Neuronal stem cell (in vitro differentiated cells): ENCODE results near the gene AIFM3.
"Not testable (repeated sequence)": the region's sequence is repeated elsewhere in the genome, so short reads cannot be mapped to it uniquely, and the experiment has no call there.

ENCODE experiments used
- DNase-seq: peaks from one replicate; pipeline ENCODE4 v3.0.0-alpha.2; 2013; ENCODE audit warnings: low spot score
- H2AFZ ChIP-seq: one replicate; pipeline ENCODE4 v1.6.1; 2013; ENCODE audit warnings: mild to moderate bottlenecking, low read length, inconsistent platforms
- H2AK5ac ChIP-seq: 2 replicates; pipeline ENCODE4 v1.6.1; 2013; ENCODE audit warnings: low read depth, mild to moderate bottlenecking, inconsistent platforms, low read length, moderate library complexity, mixed read lengths
- H2BK120ac ChIP-seq: 2 replicates; pipeline ENCODE4 v1.6.1; 2013; ENCODE audit warnings: low read depth, mild to moderate bottlenecking, inconsistent platforms, low read length, moderate library complexity, mixed read lengths
- H2BK12ac ChIP-seq: one replicate; pipeline ENCODE4 v1.6.1; 2013; ENCODE audit warnings: low read length, inconsistent platforms
- H2BK15ac ChIP-seq: 2 replicates; pipeline ENCODE4 v1.6.1; 2013; ENCODE audit warnings: mild to moderate bottlenecking, low read length, inconsistent platforms, mixed read lengths
- H2BK5ac ChIP-seq: one replicate; pipeline ENCODE4 v1.6.1; 2013; ENCODE audit warnings: inconsistent platforms, mild to moderate bottlenecking, low read length, moderate library complexity
- H3K14ac ChIP-seq: one replicate; pipeline ENCODE4 v1.6.1; 2013; ENCODE audit warnings: low read length, inconsistent platforms
- H3K18ac ChIP-seq: 2 replicates; pipeline ENCODE4 v1.6.1; 2013; ENCODE audit warnings: low read length, inconsistent platforms
- H3K23ac ChIP-seq: 2 replicates; pipeline ENCODE4 v1.6.1; 2013; ENCODE audit warnings: low read depth, mild to moderate bottlenecking, mixed read lengths, low read length, inconsistent platforms; ENCODE audit not compliant: poor library complexity
- H3K27ac ChIP-seq: replicated peaks from 3 replicates; pipeline ENCODE4 v1.5.1; 2013; ENCODE audit warnings: low read length, inconsistent platforms
- H3K27me3 ChIP-seq, 3 experiments: 2 replicates each; pipeline ENCODE4 v1.6.1; 2013; ENCODE audit warnings: low read length in 3 of 3, mild to moderate bottlenecking in 2 of 3, inconsistent platforms in 1 of 3, low read depth in 1 of 3, mixed read lengths in 1 of 3, moderate library complexity in 1 of 3; ENCODE audit not compliant: control insufficient read depth in 3 of 3, insufficient read depth in 3 of 3
- H3K36me3 ChIP-seq, 2 donors: replicated peaks in 1 of 2; 2 replicates each; pipeline ENCODE4 v1.6.1; 2013; ENCODE audit warnings: low read length in 2 of 2; ENCODE audit not compliant: control insufficient read depth in 2 of 2, insufficient read depth in 2 of 2
- H3K4ac ChIP-seq: 2 replicates; pipeline ENCODE4 v1.6.1; 2013; ENCODE audit warnings: inconsistent platforms, mild to moderate bottlenecking, low read length, moderate library complexity
- H3K4me1 ChIP-seq, 2 donors: 1 replicate in 1 of 2; 2 replicates in 1 of 2; pipeline ENCODE4 v1.6.1; 2013; ENCODE audit warnings: low read length in 2 of 2, low read depth in 1 of 2; ENCODE audit not compliant: control insufficient read depth in 2 of 2, insufficient read depth in 1 of 2
- H3K4me2 ChIP-seq: one replicate; pipeline ENCODE4 v1.6.1; 2013; ENCODE audit warnings: mild to moderate bottlenecking, low read length, inconsistent platforms; ENCODE audit not compliant: insufficient read depth, poor library complexity, severe bottlenecking
- H3K4me3 ChIP-seq, 2 donors: 2 replicates each; pipeline ENCODE4 v1.5.1; 2013; ENCODE audit warnings: low read length in 2 of 2, mild to moderate bottlenecking in 2 of 2, inconsistent platforms in 1 of 2, moderate library complexity in 1 of 2
- H3K79me1 ChIP-seq: one replicate; pipeline ENCODE4 v1.6.1; 2013; ENCODE audit warnings: low read depth, mild to moderate bottlenecking, inconsistent platforms, low read length, moderate library complexity
- H3K9ac ChIP-seq: one replicate; pipeline ENCODE4 v1.6.1; 2013; ENCODE audit warnings: mild to moderate bottlenecking, low read depth, low read length, inconsistent platforms; ENCODE audit not compliant: poor library complexity
- H3K9me3 ChIP-seq, 2 donors: replicated peaks in 1 of 2; 2 replicates each; pipeline versions ENCODE3 to v1.6.1; 2013; ENCODE audit warnings: low read length in 2 of 2, mild to moderate bottlenecking in 2 of 2, inconsistent platforms in 1 of 2, low read depth in 1 of 2, mixed read lengths in 1 of 2, moderate library complexity in 1 of 2; ENCODE audit not compliant: control insufficient read depth in 2 of 2, insufficient read depth in 1 of 2
- H4K8ac ChIP-seq: one replicate; pipeline ENCODE4 v1.6.1; 2013; ENCODE audit warnings: low read depth, mild to moderate bottlenecking, inconsistent platforms, low read length, moderate library complexity
- H4K91ac ChIP-seq: one replicate; pipeline ENCODE4 v1.6.1; 2013; ENCODE audit warnings: low read length, low read depth, mild to moderate bottlenecking, inconsistent platforms; ENCODE audit not compliant: poor library complexity
- WGBS, 2 donors: extraction: QIAGEN DNeasy Blood & Tissue Kit; methylation state at CpG; one replicate each; pipeline ENCODE4 v1.1.7; 2013; ENCODE audit warnings: missing lambda C conversion rate in 2 of 2, mixed read lengths in 1 of 2; ENCODE audit not compliant: insufficient read length in 2 of 2, insufficient replicate concordance in 1 of 2; ENCODE audit errors: extremely low coverage in 2 of 2; 5-methylcytosine and 5-hydroxymethylcytosine counted together

The AIFM3 gene

GRCh38 chr22:20928573-20928967, 38.5 kb upstream of the AIFM3 start:
- Histone ChIP-seq H2AK5ac (no peak overlapping the region), H3K27me3 (no peaks in the 10 kb centered on the region), H3K4me2 (no peak overlapping the region), H3K14ac (no peak overlapping the region), H3K9me3 (peaks cover 0 to 8% of the 10 kb centered on the region in 2 donors), H2BK5ac (no peak overlapping the region), H3K18ac (no peak overlapping the region), H2BK120ac (no peak overlapping the region), H2BK12ac (no peak overlapping the region), H3K36me3 (peaks cover 3 to 64% of the 10 kb centered on the region in 2 donors), H3K4ac (no peak overlapping the region), H3K9ac (no peak overlapping the region), H4K8ac (no peak overlapping the region), H3K4me3 (no peak overlapping the region), H3K4me1 (peaks cover 0 to 8% of the 10 kb centered on the region in 2 donors), H3K27ac (no peak overlapping the region), H2AFZ (no peak overlapping the region), H2BK15ac (no peak overlapping the region), H3K79me1 (peaks cover 4% of the 10 kb centered on the region), H4K91ac (no peak overlapping the region), H3K23ac (no peak overlapping the region)
- no CpG with 5 or more reads among the region's 4 CpGs for WGBS, 2 donors
- DNase-seq, result no peak

GRCh38 chr22:20930004-20930403, 37.1 kb upstream of the AIFM3 start:
- Histone ChIP-seq H3K4ac (no peak overlapping the region), H2AK5ac (no peak overlapping the region), H3K14ac (no peak overlapping the region), H3K18ac (no peak overlapping the region), H3K9me3 (peaks cover 0 to 8% of the 10 kb centered on the region in 2 donors), H2BK120ac (no peak overlapping the region), H3K4me1 (peaks cover 0 to 8% of the 10 kb centered on the region in 2 donors), H3K79me1 (peaks cover 5% of the 10 kb centered on the region), H3K27me3 (no peaks in the 10 kb centered on the region), H2BK12ac (no peak overlapping the region), H3K27ac (no peak overlapping the region), H4K91ac (no peak overlapping the region), H4K8ac (no peak overlapping the region), H3K36me3 (peaks cover 9 to 65% of the 10 kb centered on the region in 2 donors), H3K9ac (no peak overlapping the region), H3K23ac (no peak overlapping the region), H2AFZ (no peak overlapping the region), H3K4me2 (no peak overlapping the region), H3K4me3 (no peak overlapping the region), H2BK15ac (no peak overlapping the region), H2BK5ac (no peak overlapping the region)
- no peak for DNase-seq
- WGBS, 2 donors, result no CpG with 5 or more reads among the region's 1 CpG

- not testable (repeated sequence) for H2AFZ ChIP-seq, H3K14ac ChIP-seq, H3K4me3 ChIP-seq, H3K79me1 ChIP-seq, H3K23ac ChIP-seq, H3K9me3 ChIP-seq, H3K18ac ChIP-seq, H2BK15ac ChIP-seq, H3K27me3 ChIP-seq, H3K4ac ChIP-seq, H3K4me2 ChIP-seq, H3K27ac ChIP-seq, H2BK12ac ChIP-seq, DNase-seq, H4K8ac ChIP-seq, H2BK120ac ChIP-seq, H3K4me1 ChIP-seq, H2AK5ac ChIP-seq, H2BK5ac ChIP-seq, H4K91ac ChIP-seq, H3K9ac ChIP-seq
- no CpG with 5 or more reads among the region's 12 CpGs for WGBS, 2 donors
- H3K36me3 ChIP-seq, result peaks cover 9 to 66% of the 10 kb centered on the region in 2 donors
Observed at GRCh38 chr22:20930435-20930834, 36.6 kb upstream of the AIFM3 start.

GRCh38 chr22:20931126-20931654, 35.9 kb upstream of the AIFM3 start:
- no peak overlapping the region for H4K91ac ChIP-seq
- no peak overlapping the region for H3K14ac ChIP-seq
- no CpG with 5 or more reads among the region's 4 CpGs for WGBS, 2 donors

More at GRCh38 chr22:20931126-20931654, 35.9 kb upstream of the AIFM3 start:
- no peak overlapping the region for H2BK120ac ChIP-seq
- peaks cover 12 to 67% of the 10 kb centered on the region in 2 donors for H3K36me3 ChIP-seq
- H3K4me3 ChIP-seq, result no peak overlapping the region
- H3K18ac ChIP-seq, result no peak overlapping the region
- H3K9me3 ChIP-seq, result peaks cover 0 to 8% of the 10 kb centered on the region in 2 donors
- no peak overlapping the region for H2BK12ac ChIP-seq
- H3K23ac ChIP-seq, result no peak overlapping the region
- DNase-seq, result no peak
- no peak overlapping the region for H3K4me2 ChIP-seq
- no peak overlapping the region for H4K8ac ChIP-seq
- H2AK5ac ChIP-seq, result no peak overlapping the region
- no peak overlapping the region for H3K27ac ChIP-seq
- no peaks in the 10 kb centered on the region for H3K27me3 ChIP-seq
- peaks cover 0 to 5% of the 10 kb centered on the region in 2 donors for H3K4me1 ChIP-seq
- no peak overlapping the region for H2BK15ac ChIP-seq
- no peak overlapping the region for H3K4ac ChIP-seq
- H2BK5ac ChIP-seq, result no peak overlapping the region
- H3K79me1 ChIP-seq, result peaks cover 8% of the 10 kb centered on the region
- H2AFZ ChIP-seq, result no peak overlapping the region
- no peak overlapping the region for H3K9ac ChIP-seq
